ENCODE data around the gene TMPRSS4. TPM values are rescaled to one million over a fixed set of nuclear protein-coding genes. Genes with fewer than 3 reads are reported as not detected.

Gene TMPRSS4
- total and polyA plus RNA-seq, 9 of the 15 experiments (the other 6 are each of a cell fraction or from before 2014, with no cell fraction given) = 4.0 to 10.0 (median 5.6) TPM

GRCh38 chr11:118102721-118103261 lies 25.9 kb downstream of the TMPRSS4 start (continued):
- TF ChIP-seq ZNF407 (IDR thresholded peaks at IDR 0.05; ENCODE audit: low read depth) (no peak), TRIM24 (IDR thresholded peaks at IDR 0.05) (peak; percentile 19 to 28; a peak in 2 of 4 replicates), ESRRA (IDR thresholded peaks at IDR 0.05; ENCODE audit: borderline replicate concordance, low read depth) (peak; percentile 75), TAF15 (IDR thresholded peaks at IDR 0.05; ENCODE audit: low read depth, low read length) (no peak), TCF15 (CRISPR knock-in tag; IDR thresholded peaks at IDR 0.05) (no peak), ZNF41 (CRISPR knock-in tag; conservative IDR thresholded peaks at IDR 0.05) (no peak), PKNOX1 (IDR thresholded peaks at IDR 0.05) (no peak), TEAD4 (IDR thresholded peaks at IDR 0.05; ENCODE audit: low read length) (peak; percentile 28; the same call in 1 of the 2 replicates), TEAD4 (CRISPR knock-in tag; IDR thresholded peaks at IDR 0.05; ENCODE audit: borderline replicate concordance) (no peak), MXI1 (IDR thresholded peaks at IDR 0.05; ENCODE audit: low read depth, low read length) (no peak), ZNF23 (CRISPR knock-in tag; IDR thresholded peaks at IDR 0.05) (no peak), SRSF7 (optimal IDR thresholded peaks at IDR 0.05; ENCODE audit: low read depth, low read length) (no peak), TBL1XR1 (IDR thresholded peaks at IDR 0.05; ENCODE audit: low read length in 2 of 2) (peak; percentile 62 to 63; a peak in 2 of 4 replicates), BCOR (IDR thresholded peaks at IDR 0.05) (peak; percentile 30), ZNF589 (CRISPR knock-in tag; IDR thresholded peaks at IDR 0.05; ENCODE audit: low read depth) (no peak), YBX1 (IDR thresholded peaks at IDR 0.05) (no peak), BCL6 (CRISPR knock-in tag; IDR thresholded peaks at IDR 0.05) (no peak), HSF4 (CRISPR knock-in tag; IDR thresholded peaks at IDR 0.05; ENCODE audit: borderline replicate concordance) (no peak)
- TF ChIP-seq, protein P1, sequence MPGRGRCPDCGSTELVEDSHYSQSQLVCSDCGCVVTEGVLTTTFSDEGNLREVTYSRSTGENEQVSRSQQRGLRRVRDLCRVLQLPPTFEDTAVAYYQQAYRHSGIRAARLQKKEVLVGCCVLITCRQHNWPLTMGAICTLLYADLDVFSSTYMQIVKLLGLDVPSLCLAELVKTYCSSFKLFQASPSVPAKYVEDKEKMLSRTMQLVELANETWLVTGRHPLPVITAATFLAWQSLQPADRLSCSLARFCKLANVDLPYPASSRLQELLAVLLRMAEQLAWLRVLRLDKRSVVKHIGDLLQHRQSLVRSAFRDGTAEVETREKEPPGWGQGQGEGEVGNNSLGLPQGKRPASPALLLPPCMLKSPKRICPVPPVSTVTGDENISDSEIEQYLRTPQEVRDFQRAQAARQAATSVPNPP (IDR thresholded peaks at IDR 0.05; ENCODE audit: borderline replicate concordance, insufficient read depth, insufficient read length) = no peak
